GM12878 (cell line): ENCODE results near the gene ZNF764. TPM values are rescaled to one million over a fixed set of nuclear protein-coding genes. Genes with fewer than 3 reads are reported as not detected.

Source experiments
- ATAC-seq: fragments of 200-7000 bp; cut with Tn5 transposase; 3 replicates; pipeline ENCODE4 v1.9.1; 2020; ENCODE audit warnings: mild to moderate bottlenecking, moderate library complexity
- BruUV-seq: library from RNA; stranded (reverse); fragments of 400-500 nt; replicated peaks from 2 replicates; lab custom pipeline; 2021; lab: Mats Ljungman, UMichigan
- CTCF ChIA-PET: fragments of 300-600 bp; sonication (Branson Sonifier 250); formaldehyde crosslinking; extraction: SDS; loops from one replicate; lab custom pipeline; 2021; ENCODE audit warnings: inconsistent platforms; lab: Yijun Ruan, JAX
- POLR2A ChIA-PET: fragments of 350-600 bp; formaldehyde crosslinking; extraction: SDS; loops from one replicate; lab custom pipeline; 2021; ENCODE audit warnings: inconsistent platforms; lab: Charles Lee
- RAD21 ChIA-PET: fragments of 300-600 bp; sonication (Branson Sonifier 250); formaldehyde crosslinking; loops from one replicate; lab custom pipeline; 2023; ENCODE audit warnings: antibody characterized with exemption; ENCODE audit not compliant: unreplicated experiment; lab: Charles Lee
- SMC1A ChIA-PET: fragments of 300-600 bp; sonication (Branson Sonifier 250); formaldehyde crosslinking; loops from one replicate; lab custom pipeline; 2023; ENCODE audit not compliant: unreplicated experiment, uncharacterized antibody; lab: Charles Lee
- DNase-seq: peaks from one replicate; pipeline ENCODE4 v3.0.0-alpha.2; 2011; ENCODE audit warnings: low read depth, low spot score
- FAIRE-seq: peaks from 3 replicates; lab custom pipeline; 2011; peaks lifted over from hg19 to GRCh38; lab: Jason Lieb, UNC
- H2AFZ ChIP-seq: 2 replicates; pipeline ENCODE4 v1.6.0; 2011; ENCODE audit warnings: low read depth, low read length, control low read depth; ENCODE audit not compliant: control insufficient read depth
- H3K27ac ChIP-seq: 2 replicates; pipeline ENCODE4 v1.5.1; 2011; ENCODE audit warnings: control low read depth; ENCODE audit not compliant: control insufficient read depth, insufficient read depth
- H3K27me3 ChIP-seq, 2 experiments: replicated peaks in 1 of 2; 2 replicates each; pipeline versions ENCODE4 v1.6.0 to v1.6.1; 2011; ENCODE audit warnings: low read length in 1 of 2; ENCODE audit not compliant: control insufficient read depth in 2 of 2, insufficient read depth in 2 of 2
- H3K36me3 ChIP-seq, 2 experiments: 2 replicates each; pipeline ENCODE4 v1.5.1; 2011; ENCODE audit warnings: low read length in 1 of 2; ENCODE audit not compliant: control insufficient read depth in 2 of 2, insufficient read depth in 2 of 2
- H3K4me1 ChIP-seq: 2 replicates; pipeline ENCODE4 v1.6.1; 2011; ENCODE audit warnings: mild to moderate bottlenecking, low read length, moderate library complexity, mixed read lengths; ENCODE audit not compliant: control insufficient read depth, insufficient read depth
- H3K4me2 ChIP-seq: 2 replicates; pipeline ENCODE4 v1.6.0; 2011; ENCODE audit warnings: control low read depth; ENCODE audit not compliant: control insufficient read depth, insufficient read depth
- H3K4me3 ChIP-seq: fragments of 200-600 bp; sonication (generic); 2 replicates; pipeline ENCODE4 v1.5.1; 2016
- H3K79me2 ChIP-seq: 2 replicates; pipeline ENCODE4 v1.6.0; 2011; ENCODE audit warnings: low read length; ENCODE audit not compliant: control insufficient read depth, insufficient read depth
- H3K9ac ChIP-seq: 2 replicates; pipeline ENCODE4 v1.8.0; 2011; ENCODE audit warnings: low read length, control low read depth, mixed read lengths; ENCODE audit not compliant: control insufficient read depth, insufficient read depth
- H3K9me3 ChIP-seq: replicated peaks from 3 replicates; pipeline ENCODE4 v1.5.1; 2011; ENCODE audit warnings: mild to moderate bottlenecking, low read length; ENCODE audit not compliant: control insufficient read depth, insufficient read depth
- H4K20me1 ChIP-seq: 2 replicates; pipeline ENCODE4 v1.6.0; 2011; ENCODE audit not compliant: control insufficient read depth, insufficient read depth
- IKZF1 ChIP-seq: fragments of 450-650 bp; conservative IDR thresholded peaks from 2 replicates; pipeline ENCODE4 v1.6.1; 2017; ENCODE audit warnings: antibody characterized with exemption, mild to moderate bottlenecking
- KLF5 ChIP-seq: fragments of 450-650 bp; IDR thresholded peaks from 2 replicates; pipeline ENCODE4 v1.6.1; 2014; ENCODE audit warnings: mild to moderate bottlenecking; ENCODE audit not compliant: partially characterized antibody
- MYB ChIP-seq: fragments of 150-350 bp; IDR thresholded peaks from 2 replicates; pipeline ENCODE4 v1.6.1; 2014; ENCODE audit warnings: mild to moderate bottlenecking, low read depth, low read length, borderline replicate concordance
- NBN ChIP-seq: fragments of 450-650 bp; IDR thresholded peaks from 2 replicates; pipeline ENCODE4 v1.6.1; 2016
- REST ChIP-seq: IDR thresholded peaks from 2 replicates; pipeline ENCODE4 v1.6.1; 2012; ENCODE audit warnings: mild to moderate bottlenecking, low read depth, low read length
- RUNX3 ChIP-seq: IDR thresholded peaks from 2 replicates; pipeline ENCODE4 v1.6.1; 2012; ENCODE audit warnings: low read length, inconsistent platforms
- SIX5 ChIP-seq: IDR thresholded peaks from 2 replicates; pipeline ENCODE4 v1.6.1; 2011; ENCODE audit warnings: mild to moderate bottlenecking, low read depth, low read length, moderate library complexity; ENCODE audit not compliant: severe bottlenecking
- SMARCA5 ChIP-seq: fragments of 450-650 bp; IDR thresholded peaks from 2 replicates; pipeline ENCODE4 v1.6.1; 2017; ENCODE audit warnings: mild to moderate bottlenecking
- SUPT20H ChIP-seq: IDR thresholded peaks from 2 replicates; pipeline ENCODE4 v1.6.1; 2011; ENCODE audit warnings: low read depth, mild to moderate bottlenecking, low read length, moderate library complexity, borderline replicate concordance; ENCODE audit not compliant: control insufficient read depth
- TAF1 ChIP-seq: IDR thresholded peaks from 2 replicates; pipeline ENCODE4 v1.6.1; 2011; ENCODE audit warnings: mild to moderate bottlenecking, low read depth, low read length, borderline replicate concordance
- WRNIP1 ChIP-seq: IDR thresholded peaks from 2 replicates; pipeline ENCODE4 v1.6.1; 2011; ENCODE audit warnings: low read depth, low read length, improper control_type of control experiment, borderline replicate concordance
- WGBS: methylation state at CpG from one replicate; pipeline ENCODE4 v1.1.6; 2016; ENCODE audit warnings: low lambda C conversion rate; ENCODE audit not compliant: insufficient replicate concordance, insufficient coverage; ENCODE audit errors: missing lambda C conversion rate; 5-methylcytosine and 5-hydroxymethylcytosine counted together
- in situ Hi-C: fragments of 300-500 bp; cut with MboI; formaldehyde crosslinking; loops from 9 replicates; pipeline ENCODE4 v1.14.3; 2018; ENCODE audit warnings: mixed read lengths
- intact Hi-C: fragments of 100-400 bp; cut with micrococcal nuclease; formaldehyde crosslinking; loops from one replicate; pipeline ENCODE4 v1.14.2; 2022; ENCODE audit not compliant: unreplicated experiment
- polyA plus RNA-seq, 11 experiments: library from polyadenylated mRNA; depleted of rRNA in 4 of 11; unstranded in 6 of 11; stranded (reverse) in 5 of 11; fragments of >200 nt; fragmentation: Nextera tagmentation in 4 of 11; fragmentation: Illumina TruSeq in 1 of 11; extraction: Ambion mirVana in 4 of 11; extraction: Trizol in 1 of 11; gene quantifications; 1 replicate in 1 of 11; 2 replicates in 10 of 11; pipeline versions ENCODE4 v1.2.1 to v1.2.3, GENCODE V29; 2011 to 2016; ENCODE audit warnings: inconsistent platforms in 2 of 11, missing spikeins in 2 of 11, low read depth in 1 of 11
- total RNA-seq, 4 experiments: library from RNA; depleted of rRNA in 3 of 4; stranded (reverse); fragments of >200 nt in 3 of 4; fragmentation: Illumina TruSeq in 1 of 4; extraction: Trizol in 1 of 4; gene quantifications; 2 replicates each; pipeline versions ENCODE4 v1.2.1 to v1.2.3, GENCODE V29; 2013 to 2021
- TF ChIP-seq, protein P1 (sequence below): IDR thresholded peaks from 2 replicates; pipeline ENCODE4 v1.6.1; 2011; ENCODE audit warnings: borderline replicate concordance, low read depth, mild to moderate bottlenecking, moderate library complexity, low read length; ENCODE audit not compliant: insufficient read depth, poor library complexity, severe bottlenecking
- TF ChIP-seq, protein P2 (sequence below): fragments of 150-350 bp; IDR thresholded peaks from 2 replicates; pipeline ENCODE4 v1.6.1; 2016; ENCODE audit warnings: low read depth, low read length

ZNF764 gene
- total and polyA plus RNA-seq, 10 of the 15 experiments (the other 5 are each of a cell fraction or from before 2014, with no cell fraction given), result 0.61 to 11.9 (median 3.8) TPM

GRCh38 chr16:30518552-30518951 is 39.6 kb downstream of the ZNF764 start:
- in situ Hi-C loops, result no loop called here
- POLR2A ChIA-PET, result interaction anchor here (1.2 to 1.6 kb wide), 2 partner anchors 8 to 9 kb away, joined by 3 to 5 read pairs; no protein-coding TSS in a partner anchor

More at GRCh38 chr16:30518552-30518951, 39.6 kb downstream of the ZNF764 start:
- Histone ChIP-seq H3K9ac (no peak overlapping the region), H3K27me3 (no peaks in the 10 kb centered on the region), H3K4me3 (no peak overlapping the region), H3K79me2 (no peaks in the 10 kb centered on the region), H3K4me1 (no peaks in the 10 kb centered on the region), H3K9me3 (no peaks in the 10 kb centered on the region), H2AFZ (no peak overlapping the region), H3K36me3 (peaks cover 19 to 44% of the 10 kb centered on the region in 2 experiments), H4K20me1 (no peaks in the 10 kb centered on the region), H3K27ac (no peak overlapping the region), H3K4me2 (no peak overlapping the region)
- 91% methylated on average over 10 of the region's 10 CpGs for WGBS
- ChIA-PET SMC1A (interaction anchor here (0.9 kb wide), 1 partner anchor 13 kb away, joined by 6 read pairs; no protein-coding TSS in a partner anchor), RAD21 (interaction anchor here (0.6 to 1.4 kb wide), 2 partner anchors 89 to 429 kb away, joined by 3 to 5 read pairs; partner anchors contain the start of gene DCTPP1), CTCF (interaction anchor here (1.0 to 1.3 kb wide), 2 partner anchors 17 to 70 kb away, joined by 3 to 4 read pairs; no protein-coding TSS in a partner anchor)
- BruUV-seq, result no TSS peak
- DNase-seq (no peak), FAIRE-seq (no peak), ATAC-seq (no peak)
- intact Hi-C loops, result no loop called here
- TF ChIP-seq SMARCA5 (no peak), REST (no peak), SIX5 (no peak), TAF1 (no peak), IKZF1 (no peak), MYB (no peak), KLF5 (no peak), RUNX3 (no peak), WRNIP1 (no peak), NBN (no peak), SUPT20H (no peak)
- TF ChIP-seq, protein P1, sequence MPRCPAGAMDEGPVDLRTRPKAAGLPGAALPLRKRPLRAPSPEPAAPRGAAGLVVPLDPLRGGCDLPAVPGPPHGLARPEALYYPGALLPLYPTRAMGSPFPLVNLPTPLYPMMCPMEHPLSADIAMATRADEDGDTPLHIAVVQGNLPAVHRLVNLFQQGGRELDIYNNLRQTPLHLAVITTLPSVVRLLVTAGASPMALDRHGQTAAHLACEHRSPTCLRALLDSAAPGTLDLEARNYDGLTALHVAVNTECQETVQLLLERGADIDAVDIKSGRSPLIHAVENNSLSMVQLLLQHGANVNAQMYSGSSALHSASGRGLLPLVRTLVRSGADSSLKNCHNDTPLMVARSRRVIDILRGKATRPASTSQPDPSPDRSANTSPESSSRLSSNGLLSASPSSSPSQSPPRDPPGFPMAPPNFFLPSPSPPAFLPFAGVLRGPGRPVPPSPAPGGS, result no peak
- TF ChIP-seq, protein P2, sequence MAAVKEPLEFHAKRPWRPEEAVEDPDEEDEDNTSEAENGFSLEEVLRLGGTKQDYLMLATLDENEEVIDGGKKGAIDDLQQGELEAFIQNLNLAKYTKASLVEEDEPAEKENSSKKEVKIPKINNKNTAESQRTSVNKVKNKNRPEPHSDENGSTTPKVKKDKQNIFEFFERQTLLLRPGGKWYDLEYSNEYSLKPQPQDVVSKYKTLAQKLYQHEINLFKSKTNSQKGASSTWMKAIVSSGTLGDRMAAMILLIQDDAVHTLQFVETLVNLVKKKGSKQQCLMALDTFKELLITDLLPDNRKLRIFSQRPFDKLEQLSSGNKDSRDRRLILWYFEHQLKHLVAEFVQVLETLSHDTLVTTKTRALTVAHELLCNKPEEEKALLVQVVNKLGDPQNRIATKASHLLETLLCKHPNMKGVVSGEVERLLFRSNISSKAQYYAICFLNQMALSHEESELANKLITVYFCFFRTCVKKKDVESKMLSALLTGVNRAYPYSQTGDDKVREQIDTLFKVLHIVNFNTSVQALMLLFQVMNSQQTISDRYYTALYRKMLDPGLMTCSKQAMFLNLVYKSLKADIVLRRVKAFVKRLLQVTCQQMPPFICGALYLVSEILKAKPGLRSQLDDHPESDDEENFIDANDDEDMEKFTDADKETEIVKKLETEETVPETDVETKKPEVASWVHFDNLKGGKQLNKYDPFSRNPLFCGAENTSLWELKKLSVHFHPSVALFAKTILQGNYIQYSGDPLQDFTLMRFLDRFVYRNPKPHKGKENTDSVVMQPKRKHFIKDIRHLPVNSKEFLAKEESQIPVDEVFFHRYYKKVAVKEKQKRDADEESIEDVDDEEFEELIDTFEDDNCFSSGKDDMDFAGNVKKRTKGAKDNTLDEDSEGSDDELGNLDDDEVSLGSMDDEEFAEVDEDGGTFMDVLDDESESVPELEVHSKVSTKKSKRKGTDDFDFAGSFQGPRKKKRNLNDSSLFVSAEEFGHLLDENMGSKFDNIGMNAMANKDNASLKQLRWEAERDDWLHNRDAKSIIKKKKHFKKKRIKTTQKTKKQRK, result no peak
